Measurements from ENCODE around the gene MDFI. TPM values are rescaled to one million over a fixed set of nuclear protein-coding genes. Genes with fewer than 3 reads are reported as not detected.

MDFI gene
- polyA plus RNA-seq, 1 donor from 2014 or later = 42.5 TPM

DNA sequence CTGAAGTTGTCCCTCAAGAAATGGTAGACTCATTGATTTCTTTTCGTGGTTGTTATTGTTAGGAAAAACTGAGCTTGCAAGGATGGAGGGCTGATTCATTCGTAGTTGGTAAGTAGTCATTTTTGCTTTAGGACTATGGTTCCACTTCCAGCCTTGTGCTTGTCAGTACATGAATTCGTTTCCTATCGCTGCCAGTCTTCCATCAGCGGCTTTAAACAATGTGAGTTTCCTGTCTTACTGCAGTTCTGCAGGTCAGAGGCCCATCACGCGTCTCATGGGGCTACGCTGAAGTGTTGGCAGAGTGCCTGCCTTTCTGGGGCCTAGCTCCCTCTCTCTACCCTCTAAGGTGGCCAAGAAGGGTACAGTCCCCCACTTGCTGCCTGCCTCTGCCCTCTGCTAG lies 11.4 kb upstream of the MDFI start:
- Histone ChIP-seq H3K4me3 (ENCODE audit: low read length) (no peak overlapping the region), H3K9me3 (ENCODE audit: low read length) (no peaks in the 10 kb centered on the region), H3K79me2 (replicated peaks; ENCODE audit: insufficient read depth, low read length) (no peaks in the 10 kb centered on the region), H3K9ac (ENCODE audit: low read length) (no peak overlapping the region), H3K4me2 (ENCODE audit: low read length) (no peak overlapping the region), H4K20me1 (ENCODE audit: insufficient read depth) (no peaks in the 10 kb centered on the region), H3K36me3 (ENCODE audit: insufficient read depth, low read length) (no peaks in the 10 kb centered on the region), H3F3A (ENCODE audit: insufficient read depth, low read length, poor library complexity, severe bottlenecking) (no peaks in the 10 kb centered on the region), H2AFZ (ENCODE audit: low read depth, low read length) (no peak overlapping the region), H3K27ac (ENCODE audit: low read length) (no peak overlapping the region), H3K9me2 (ENCODE audit: insufficient read depth, low read length) (no peaks in the 10 kb centered on the region), H3K27me3 (ENCODE audit: insufficient read depth, low read depth, low read length) (no peaks in the 10 kb centered on the region)
- TF ChIP-seq MXI1 (conservative IDR thresholded peaks at IDR 0.05; ENCODE audit: poor library complexity, severe bottlenecking) (no peak), EP300 (conservative IDR thresholded peaks at IDR 0.05; ENCODE audit: poor library complexity, severe bottlenecking) (no peak), SMC3 (conservative IDR thresholded peaks at IDR 0.05; ENCODE audit: poor library complexity) (no peak), RAD21 (conservative IDR thresholded peaks at IDR 0.05) (no peak)
- TF ChIP-seq, protein P1, sequence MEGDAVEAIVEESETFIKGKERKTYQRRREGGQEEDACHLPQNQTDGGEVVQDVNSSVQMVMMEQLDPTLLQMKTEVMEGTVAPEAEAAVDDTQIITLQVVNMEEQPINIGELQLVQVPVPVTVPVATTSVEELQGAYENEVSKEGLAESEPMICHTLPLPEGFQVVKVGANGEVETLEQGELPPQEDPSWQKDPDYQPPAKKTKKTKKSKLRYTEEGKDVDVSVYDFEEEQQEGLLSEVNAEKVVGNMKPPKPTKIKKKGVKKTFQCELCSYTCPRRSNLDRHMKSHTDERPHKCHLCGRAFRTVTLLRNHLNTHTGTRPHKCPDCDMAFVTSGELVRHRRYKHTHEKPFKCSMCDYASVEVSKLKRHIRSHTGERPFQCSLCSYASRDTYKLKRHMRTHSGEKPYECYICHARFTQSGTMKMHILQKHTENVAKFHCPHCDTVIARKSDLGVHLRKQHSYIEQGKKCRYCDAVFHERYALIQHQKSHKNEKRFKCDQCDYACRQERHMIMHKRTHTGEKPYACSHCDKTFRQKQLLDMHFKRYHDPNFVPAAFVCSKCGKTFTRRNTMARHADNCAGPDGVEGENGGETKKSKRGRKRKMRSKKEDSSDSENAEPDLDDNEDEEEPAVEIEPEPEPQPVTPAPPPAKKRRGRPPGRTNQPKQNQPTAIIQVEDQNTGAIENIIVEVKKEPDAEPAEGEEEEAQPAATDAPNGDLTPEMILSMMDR (IDR thresholded peaks at IDR 0.05; ENCODE audit: poor library complexity, severe bottlenecking) = no peak

GRCh38 chr6:41629128-41629527 lies 9.1 kb upstream of the MDFI start:
- Histone ChIP-seq H3K4me2 (ENCODE audit: low read length) (no peak overlapping the region), H2AFZ (ENCODE audit: low read depth, low read length) (no peak overlapping the region), H3K9me3 (ENCODE audit: low read length) (no peaks in the 10 kb centered on the region), H3K27me3 (ENCODE audit: insufficient read depth, low read depth, low read length) (no peaks in the 10 kb centered on the region), H3K9ac (ENCODE audit: low read length) (no peak overlapping the region), H3K27ac (ENCODE audit: low read length) (no peak overlapping the region), H3K4me3 (ENCODE audit: low read length) (no peak overlapping the region), H4K20me1 (ENCODE audit: insufficient read depth) (no peaks in the 10 kb centered on the region), H3K36me3 (ENCODE audit: insufficient read depth, low read length) (no peaks in the 10 kb centered on the region), H3F3A (ENCODE audit: insufficient read depth, low read length, poor library complexity, severe bottlenecking) (no peaks in the 10 kb centered on the region), H3K9me2 (ENCODE audit: insufficient read depth, low read length) (no peaks in the 10 kb centered on the region), H3K79me2 (replicated peaks; ENCODE audit: insufficient read depth, low read length) (no peaks in the 10 kb centered on the region)
- no peak for TF ChIP-seq EP300 (conservative IDR thresholded peaks at IDR 0.05; ENCODE audit: poor library complexity, severe bottlenecking)
- no peak for TF ChIP-seq SMC3 (conservative IDR thresholded peaks at IDR 0.05; ENCODE audit: poor library complexity)
- TF ChIP-seq RAD21 (conservative IDR thresholded peaks at IDR 0.05) = no peak
- TF ChIP-seq TAF1 (IDR thresholded peaks at IDR 0.05; ENCODE audit: low read depth) = no peak
- TF ChIP-seq EZH2 (IDR thresholded peaks at IDR 0.05; ENCODE audit: borderline replicate concordance, insufficient read depth, low read length, poor library complexity, severe bottlenecking) = no peak
- TF ChIP-seq, protein P1 (IDR thresholded peaks at IDR 0.05; ENCODE audit: poor library complexity, severe bottlenecking) = no peak
- no peak for TF ChIP-seq REST (IDR thresholded peaks at IDR 0.05; ENCODE audit: borderline replicate concordance)
- TF ChIP-seq MXI1 (conservative IDR thresholded peaks at IDR 0.05; ENCODE audit: poor library complexity, severe bottlenecking) = no peak

All from neural cell (in vitro differentiated cells).